Activated CD4-positive, alpha-beta T cell treated with anti-CD3 and anti-CD28 coated beads for 4 hours (primary cell): ENCODE results near the gene CDKN2AIP.
"Not testable (repeated sequence)": the region's sequence is repeated elsewhere in the genome, so short reads cannot be mapped to it uniquely, and the experiment has no call there.

Experiments
- DNase-seq, 2 donors: peaks; one replicate each; pipeline ENCODE4 v3.0.0-alpha.2; 2020

The CDKN2AIP gene

GRCh38 chr4:183455431-183456195 lies 11.2 kb downstream of the CDKN2AIP start:
- DNase-seq, result no peak

GRCh38 chr4:183458005-183458404 lies 13.6 kb downstream of the CDKN2AIP start:
- no peak for DNase-seq

- DNase-seq, result not testable (repeated sequence)
These were observed 19.6 kb downstream of the CDKN2AIP start for GRCh38 chr4:183463903-183464619.

- not testable (repeated sequence) for DNase-seq
These were observed 21.4 kb downstream of the CDKN2AIP start for GRCh38 chr4:183465879-183466278.

- no peak for DNase-seq
These were observed 22.8 kb downstream of the CDKN2AIP start for GRCh38 chr4:183467246-183467645.

GRCh38 chr4:183468210-183469095 lies 24.0 kb downstream of the CDKN2AIP start:
- DNase-seq, result no peak

- DNase-seq, result no peak
These were observed 24.8 kb downstream of the CDKN2AIP start for GRCh38 chr4:183469285-183469684.

GRCh38 chr4:183469936-183470335 lies 25.5 kb downstream of the CDKN2AIP start:
- no peak for DNase-seq

- no peak for DNase-seq
These were observed 26.4 kb downstream of the CDKN2AIP start for GRCh38 chr4:183470821-183471220.

- DNase-seq, result peak; percentile 84 to 90
These were observed 27.7 kb downstream of the CDKN2AIP start for GRCh38 chr4:183471946-183472708.

- no peak for DNase-seq
These were observed 33.7 kb downstream of the CDKN2AIP start for GRCh38 chr4:183478123-183478522.

GRCh38 chr4:183478926-183479325 lies 34.5 kb downstream of the CDKN2AIP start:
- DNase-seq, result no peak

GRCh38 chr4:183482515-183483095 lies 38.2 kb downstream of the CDKN2AIP start:
- not testable (repeated sequence) for DNase-seq

GRCh38 chr4:183483997-183484396 lies 39.6 kb downstream of the CDKN2AIP start:
- no peak for DNase-seq

- no peak for DNase-seq
These were observed 41.1 kb downstream of the CDKN2AIP start for GRCh38 chr4:183485411-183486160.

- no peak for DNase-seq
These were observed 48.4 kb downstream of the CDKN2AIP start for GRCh38 chr4:183492791-183493222.

GRCh38 chr4:183493246-183493645 lies 48.8 kb downstream of the CDKN2AIP start:
- DNase-seq, result no peak

- DNase-seq, result no peak
These were observed 50.7 kb downstream of the CDKN2AIP start for GRCh38 chr4:183495184-183495583.
